Measurements from ENCODE around the gene MYT1. TPM values are rescaled to one million over a fixed set of nuclear protein-coding genes. Genes with fewer than 3 reads are reported as not detected.
"Not testable (repeated sequence)": the region's sequence is repeated elsewhere in the genome, so short reads cannot be mapped to it uniquely, and the experiment has no call there.

The MYT1 gene
- not detected in 2 replicates for total RNA-seq

DNA sequence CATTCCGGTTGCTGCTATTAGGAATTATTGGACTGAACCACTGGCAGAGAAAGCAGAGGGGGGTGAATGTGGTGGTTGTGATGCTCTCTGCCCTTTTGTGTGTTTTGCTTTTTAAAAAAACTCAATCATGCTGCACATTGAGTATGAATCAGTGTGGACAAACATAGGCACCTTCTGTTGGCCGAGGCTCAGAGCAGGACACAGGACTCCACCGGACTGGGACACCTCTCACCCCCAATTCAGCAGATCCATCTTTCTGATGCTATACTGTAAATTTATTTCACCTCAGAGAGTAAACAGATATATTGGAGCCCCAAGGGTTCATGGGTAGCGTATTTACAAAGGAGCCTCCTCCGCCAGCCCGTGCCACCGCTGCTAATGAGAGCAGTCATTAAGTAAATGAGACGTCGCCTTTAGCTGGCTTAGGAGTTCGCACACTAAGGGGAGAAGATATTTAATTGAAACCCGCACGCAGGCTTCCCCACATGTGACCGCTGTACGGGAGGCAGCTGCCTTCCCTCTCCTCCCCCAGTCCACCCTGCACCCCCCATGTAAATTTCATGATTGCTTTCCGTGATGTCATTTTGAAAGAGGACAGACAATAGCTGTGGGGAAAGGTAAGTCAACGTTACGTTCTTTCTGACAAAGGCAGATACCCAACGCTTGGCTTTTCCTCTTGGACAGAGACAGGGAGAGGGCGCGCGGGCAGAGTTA, at the start of gene MYT1:
TSS of gene MYT1 (plus strand) at position 330 of the 714 bp plus-strand sequence. CDS start 34,410 bp downstream, outside the sequence.
- no peaks in the 10 kb centered on the region for H3K36me3 ChIP-seq (ENCODE audit: control insufficient read depth, insufficient read depth, low read length)
- no peak within 1 kb of the TSS for H3K4me3 ChIP-seq (ENCODE audit: low read depth, low read length)
- TF ChIP-seq, protein P1, sequence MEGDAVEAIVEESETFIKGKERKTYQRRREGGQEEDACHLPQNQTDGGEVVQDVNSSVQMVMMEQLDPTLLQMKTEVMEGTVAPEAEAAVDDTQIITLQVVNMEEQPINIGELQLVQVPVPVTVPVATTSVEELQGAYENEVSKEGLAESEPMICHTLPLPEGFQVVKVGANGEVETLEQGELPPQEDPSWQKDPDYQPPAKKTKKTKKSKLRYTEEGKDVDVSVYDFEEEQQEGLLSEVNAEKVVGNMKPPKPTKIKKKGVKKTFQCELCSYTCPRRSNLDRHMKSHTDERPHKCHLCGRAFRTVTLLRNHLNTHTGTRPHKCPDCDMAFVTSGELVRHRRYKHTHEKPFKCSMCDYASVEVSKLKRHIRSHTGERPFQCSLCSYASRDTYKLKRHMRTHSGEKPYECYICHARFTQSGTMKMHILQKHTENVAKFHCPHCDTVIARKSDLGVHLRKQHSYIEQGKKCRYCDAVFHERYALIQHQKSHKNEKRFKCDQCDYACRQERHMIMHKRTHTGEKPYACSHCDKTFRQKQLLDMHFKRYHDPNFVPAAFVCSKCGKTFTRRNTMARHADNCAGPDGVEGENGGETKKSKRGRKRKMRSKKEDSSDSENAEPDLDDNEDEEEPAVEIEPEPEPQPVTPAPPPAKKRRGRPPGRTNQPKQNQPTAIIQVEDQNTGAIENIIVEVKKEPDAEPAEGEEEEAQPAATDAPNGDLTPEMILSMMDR (IDR thresholded peaks at IDR 0.05; ENCODE audit: insufficient read depth, low read length, poor library complexity, severe bottlenecking) = no peak
- no peak for DNase-seq (ENCODE audit: low read depth)
- peaks cover 62% of the 10 kb centered on the region for H3K27me3 ChIP-seq (ENCODE audit: control insufficient read depth, insufficient read depth, low read length)

DNA sequence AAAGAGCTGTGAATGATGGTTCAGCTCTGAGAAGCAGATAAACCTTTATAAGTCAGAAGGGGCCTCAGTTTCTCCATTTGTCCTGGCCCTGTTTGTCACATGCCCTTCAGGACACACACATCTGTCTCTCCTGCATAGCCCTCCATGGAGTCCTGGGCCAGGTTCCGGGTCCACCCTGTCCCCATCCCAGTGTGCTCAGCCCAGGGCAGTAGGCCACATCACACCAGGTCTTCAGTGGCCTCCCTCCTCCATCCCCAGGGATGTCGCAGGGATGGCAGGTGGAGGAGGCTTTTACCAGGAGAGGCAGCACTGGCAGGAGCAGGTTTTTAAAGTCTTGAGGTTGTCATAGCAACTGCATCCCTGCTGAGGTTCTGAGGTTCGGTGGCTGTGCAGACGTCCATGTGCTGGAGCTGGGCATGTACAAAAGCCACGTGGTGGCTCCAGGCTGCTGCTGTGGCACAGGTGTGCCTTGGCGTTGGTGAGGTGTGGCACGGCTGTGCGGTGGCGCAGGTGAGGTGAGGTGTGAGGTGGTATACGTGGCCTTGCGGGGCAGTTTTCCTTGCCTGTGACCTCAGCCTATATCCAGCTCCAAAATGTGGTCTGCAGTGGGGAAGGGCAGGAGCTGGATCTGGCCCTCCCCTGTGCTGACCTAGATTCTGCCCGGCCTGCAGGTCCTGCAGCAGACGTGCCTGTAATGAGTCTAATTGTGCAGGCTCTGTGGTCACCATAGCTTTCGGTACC, 48.9 kb upstream of the MYT1 start:
- H3K4me3 ChIP-seq (ENCODE audit: low read depth, low read length) = no peak overlapping the region
- no peaks in the 10 kb centered on the region for H3K36me3 ChIP-seq (ENCODE audit: control insufficient read depth, insufficient read depth, low read length)
- TF ChIP-seq, protein P1 (IDR thresholded peaks at IDR 0.05; ENCODE audit: insufficient read depth, low read length, poor library complexity, severe bottlenecking) = no peak
- DNase-seq (ENCODE audit: low read depth) = no peak
- peaks cover 13% of the 10 kb centered on the region for H3K27me3 ChIP-seq (ENCODE audit: control insufficient read depth, insufficient read depth, low read length)

DNA sequence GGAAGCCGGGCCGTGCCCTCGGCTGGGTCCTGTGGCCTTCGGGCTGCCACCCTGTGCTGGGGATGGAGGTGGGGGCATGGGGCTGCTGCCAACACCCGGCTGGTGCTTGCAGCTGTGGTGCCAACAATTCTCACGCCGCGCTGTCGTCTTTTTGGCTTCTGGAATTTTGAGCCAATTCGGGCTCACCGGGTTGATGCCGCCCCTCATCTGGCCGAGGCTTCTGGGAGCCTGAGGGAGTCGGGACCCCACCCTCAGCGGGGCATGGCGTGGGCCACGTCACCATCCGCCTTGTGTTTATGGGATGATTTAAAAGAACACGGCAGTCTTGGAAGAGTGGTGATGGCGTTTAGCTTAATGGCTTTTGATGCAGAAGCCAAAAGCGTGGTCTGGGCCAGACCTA, 48.2 kb upstream of the MYT1 start:
- no peak overlapping the region for H3K4me3 ChIP-seq (ENCODE audit: low read depth, low read length)
- TF ChIP-seq, protein P1 (IDR thresholded peaks at IDR 0.05; ENCODE audit: insufficient read depth, low read length, poor library complexity, severe bottlenecking) = no peak
- H3K27me3 ChIP-seq (ENCODE audit: control insufficient read depth, insufficient read depth, low read length) = peaks cover 13% of the 10 kb centered on the region
- H3K36me3 ChIP-seq (ENCODE audit: control insufficient read depth, insufficient read depth, low read length) = no peaks in the 10 kb centered on the region
- no peak for DNase-seq (ENCODE audit: low read depth)

DNA sequence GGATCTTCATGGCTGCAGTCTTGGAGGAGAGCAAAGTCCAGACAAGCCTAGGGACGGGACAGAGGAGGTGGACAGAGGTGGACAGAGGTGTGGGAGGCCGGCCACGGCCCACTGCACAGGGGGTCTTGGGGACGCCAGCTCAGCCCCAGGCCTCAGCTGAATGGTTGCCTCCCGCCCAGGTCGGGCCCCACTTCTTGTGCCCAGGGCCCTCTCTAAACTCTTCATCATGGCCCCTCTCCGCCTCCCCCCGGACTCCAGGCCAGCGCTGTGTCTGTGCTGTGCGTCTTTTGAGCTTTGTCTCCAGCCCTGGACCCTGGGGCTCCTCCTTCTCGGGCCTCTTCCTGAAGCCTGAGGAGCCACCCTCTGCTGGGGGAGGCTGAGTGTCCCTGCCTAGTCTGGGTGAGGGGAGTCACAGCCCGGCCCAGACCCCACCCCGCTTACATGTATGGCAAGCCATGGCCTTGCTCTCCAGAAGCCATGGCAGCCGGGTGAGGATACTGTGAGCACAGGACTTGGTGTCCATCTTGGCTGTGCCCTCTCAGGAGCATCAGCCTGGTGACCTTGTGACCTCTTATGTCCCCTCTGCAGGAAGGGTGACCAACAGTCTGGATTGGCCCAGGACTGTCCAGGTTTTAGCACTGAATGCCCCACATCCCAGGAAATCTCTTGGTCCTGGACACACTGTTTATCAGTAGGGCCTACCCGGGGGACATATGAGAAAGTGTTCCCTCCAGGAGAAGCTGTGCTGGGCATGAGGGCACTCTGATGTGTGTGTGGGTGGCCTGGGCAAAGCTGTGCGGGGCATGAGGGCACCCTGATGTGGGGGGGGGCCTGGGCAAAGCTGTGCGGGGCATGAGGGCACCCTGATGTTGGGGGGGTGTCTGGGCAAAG, 47.5 kb upstream of the MYT1 start:
- H3K36me3 ChIP-seq (ENCODE audit: control insufficient read depth, insufficient read depth, low read length) = no peaks in the 10 kb centered on the region
- no peak overlapping the region for H3K4me3 ChIP-seq (ENCODE audit: low read depth, low read length)
- DNase-seq (ENCODE audit: low read depth) = no peak
- peaks cover 19% of the 10 kb centered on the region for H3K27me3 ChIP-seq (ENCODE audit: control insufficient read depth, insufficient read depth, low read length)
- TF ChIP-seq, protein P1 (IDR thresholded peaks at IDR 0.05; ENCODE audit: insufficient read depth, low read length, poor library complexity, severe bottlenecking) = no peak

DNA sequence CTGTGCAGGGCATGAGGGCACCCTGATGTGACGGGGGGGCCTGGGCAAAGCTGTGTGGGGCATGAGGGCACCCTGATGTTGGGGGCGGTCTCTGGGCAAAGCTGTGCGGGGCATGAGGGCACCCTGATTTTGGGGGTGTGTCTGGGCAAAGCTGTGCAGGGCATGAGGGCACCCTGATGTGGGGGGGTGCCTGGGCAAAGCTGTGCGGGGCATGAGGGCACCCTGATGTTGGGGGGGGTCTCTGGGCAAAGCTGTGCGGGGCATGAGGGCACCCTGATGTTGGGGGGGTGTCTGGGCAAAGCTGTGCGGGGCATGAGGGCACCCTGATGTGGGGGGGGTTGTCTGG, 46.8 kb upstream of the MYT1 start:
- not testable (repeated sequence) for DNase-seq (ENCODE audit: low read depth); H3K4me3 ChIP-seq (ENCODE audit: low read depth, low read length); H3K36me3 ChIP-seq (ENCODE audit: control insufficient read depth, insufficient read depth, low read length)
- peaks cover 21% of the 10 kb centered on the region for H3K27me3 ChIP-seq (ENCODE audit: control insufficient read depth, insufficient read depth, low read length)

DNA sequence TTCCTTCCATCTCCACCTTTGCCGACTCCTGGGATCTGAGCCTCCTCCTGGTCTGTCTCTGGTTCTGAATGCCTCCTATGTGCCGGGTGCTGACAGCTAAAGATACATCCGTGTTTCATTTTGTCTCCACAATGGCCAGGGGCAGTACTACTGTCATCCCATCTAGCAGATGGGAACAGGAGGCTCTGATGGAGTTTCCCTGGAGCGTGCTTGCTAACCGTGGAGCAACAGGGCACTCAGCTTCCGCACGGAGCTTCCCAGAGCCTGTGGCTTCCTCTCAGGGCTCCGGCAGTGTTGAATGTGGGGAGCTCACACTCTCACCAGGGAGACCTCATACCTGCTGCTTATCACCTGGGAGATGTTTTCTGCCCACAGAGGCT, 45.0 kb upstream of the MYT1 start:
- H3K4me3 ChIP-seq (ENCODE audit: low read depth, low read length) = no peak overlapping the region

More for the DNA sequence above, 45.0 kb upstream of the MYT1 start:
- DNase-seq (ENCODE audit: low read depth) = no peak
- Histone ChIP-seq H3K27me3 (ENCODE audit: control insufficient read depth, insufficient read depth, low read length) (peaks cover 23% of the 10 kb centered on the region), H3K36me3 (ENCODE audit: control insufficient read depth, insufficient read depth, low read length) (no peaks in the 10 kb centered on the region)
- TF ChIP-seq, protein P1 (IDR thresholded peaks at IDR 0.05; ENCODE audit: insufficient read depth, low read length, poor library complexity, severe bottlenecking) = no peak
